Mucosa of descending colon (tissue), 3 donors: ENCODE results near the gene AUH. TPM values are rescaled to one million over a fixed set of nuclear protein-coding genes. Genes with fewer than 3 reads are reported as not detected.

Source experiments
- ATAC-seq: fragments of 200-7000 bp; cut with Tn5 transposase; one replicate; pipeline ENCODE4 v1.9.1; 2020; ENCODE audit warnings: mild to moderate bottlenecking, moderate library complexity
- DNase-seq, 3 donors: peaks; one replicate each; pipeline ENCODE4 v3.0.0-alpha.2; 2020
- H3K36me3 ChIP-seq: fragments of 200-600 bp; one replicate; pipeline ENCODE4 v1.8.0; 2021; ENCODE audit warnings: low read depth, mild to moderate bottlenecking
- H3K4me1 ChIP-seq: fragments of 200-600 bp; one replicate; pipeline ENCODE4 v1.8.0; 2021; ENCODE audit warnings: low read depth, mild to moderate bottlenecking
- H3K4me3 ChIP-seq: fragments of 200-600 bp; one replicate; pipeline ENCODE4 v1.8.0; 2021; ENCODE audit warnings: mild to moderate bottlenecking
- H3K9me3 ChIP-seq: fragments of 200-600 bp; one replicate; pipeline ENCODE4 v1.8.0; 2021; ENCODE audit warnings: mild to moderate bottlenecking
- CTCF ChIP-seq: fragments of 200-600 bp; IDR thresholded peaks from one replicate; pipeline ENCODE4 v1.8.0; 2022; ENCODE audit warnings: antibody characterized with exemption, mild to moderate bottlenecking
- intact Hi-C, 2 donors: fragments of 100-400 bp; cut with DNase I in 1 of 2; cut with micrococcal nuclease in 1 of 2; formaldehyde crosslinking; loops; one replicate each; pipeline versions ENCODE4 v1.11.0 to v1.11.1; 2022; cut with DNase I, micrococcal nuclease
- total RNA-seq, 3 donors: library from RNA; stranded (reverse); fragmentation: NEBNext Ultra II Directional in 2 of 3; extraction: Animal tissue kit (Norgen Biotek cat#: 25700) in 2 of 3; gene quantifications; one replicate each; pipeline versions ENCODE4 v1.2.1 to v1.2.4, GENCODE V29; 2021 to 2023
- donor health status: DM: no; HTN: no; CAD: no; lungs with moderate emphysema.
- donor health status: DM: no; HTN: no; CAD: no.
- donor health status: DM: no; HTN: yes; CAD: no.

AUH gene
- total RNA-seq, 3 donors from 2014 or later, result 18.2 to 37.2 (median 26.6) TPM

- no peaks in the 10 kb centered on the region for H3K36me3 ChIP-seq
- ATAC-seq (no peak), DNase-seq (no peak)
- no peaks in the 10 kb centered on the region for H3K9me3 ChIP-seq
- no peak for TF ChIP-seq CTCF
- intact Hi-C loops, result no loop called here
- H3K4me3 ChIP-seq, result no peak overlapping the region
- H3K4me1 ChIP-seq, result no peaks in the 10 kb centered on the region
These were observed 140.4 kb downstream of the AUH start for GRCh38 chr9:91221332-91221731.

GRCh38 chr9:91220491-91221135 lies 141.1 kb downstream of the AUH start:
- Histone ChIP-seq H3K4me1 (no peaks in the 10 kb centered on the region), H3K36me3 (no peaks in the 10 kb centered on the region), H3K4me3 (no peak overlapping the region), H3K9me3 (no peaks in the 10 kb centered on the region)
- intact Hi-C loops, result no loop called here
- no peak for ATAC-seq
- no peak for DNase-seq
- no peak for TF ChIP-seq CTCF

- Histone ChIP-seq H3K4me3 (no peak overlapping the region), H3K4me1 (no peaks in the 10 kb centered on the region), H3K9me3 (no peaks in the 10 kb centered on the region), H3K36me3 (no peaks in the 10 kb centered on the region)
- no peak for TF ChIP-seq CTCF
- ATAC-seq, result no peak
- intact Hi-C loops, result no loop called here
- no peak for DNase-seq
These were observed 141.7 kb downstream of the AUH start for GRCh38 chr9:91220021-91220420.

- DNase-seq (no peak), ATAC-seq (no peak)
- no peaks in the 10 kb centered on the region for H3K9me3 ChIP-seq
- H3K36me3 ChIP-seq, result no peaks in the 10 kb centered on the region
- intact Hi-C loops, result no loop called here
- no peak overlapping the region for H3K4me3 ChIP-seq
- no peak for TF ChIP-seq CTCF
- no peaks in the 10 kb centered on the region for H3K4me1 ChIP-seq
These were observed 142.2 kb downstream of the AUH start for GRCh38 chr9:91219557-91219956.

- Histone ChIP-seq H3K4me1 (peaks cover 9% of the 10 kb centered on the region), H3K9me3 (no peaks in the 10 kb centered on the region), H3K36me3 (no peaks in the 10 kb centered on the region), H3K4me3 (no peak overlapping the region)
- intact Hi-C loops, result no loop called here
- ATAC-seq (no peak), DNase-seq (no peak)
- no peak for TF ChIP-seq CTCF
These were observed 144.3 kb downstream of the AUH start for GRCh38 chr9:91217388-91217787.

GRCh38 chr9:91214867-91215266 lies 146.9 kb downstream of the AUH start:
- Histone ChIP-seq H3K36me3 (no peaks in the 10 kb centered on the region), H3K4me1 (peaks cover 9% of the 10 kb centered on the region), H3K9me3 (no peaks in the 10 kb centered on the region), H3K4me3 (no peak overlapping the region)
- ATAC-seq (no peak), DNase-seq (no peak)
- no peak for TF ChIP-seq CTCF
- intact Hi-C loops, result no loop called here
